B cell (primary cell): Measurements from ENCODE around the gene TPMT. TPM values are rescaled to one million over a fixed set of nuclear protein-coding genes. Genes with fewer than 3 reads are reported as not detected.
"Not testable (repeated sequence)": the region's sequence is repeated elsewhere in the genome, so short reads cannot be mapped to it uniquely, and the experiment has no call there.

ENCODE experiments used
- ATAC-seq: fragments of 200-7000 bp; cut with Tn5 transposase; one replicate; pipeline ENCODE4 v1.10.0; 2021; ENCODE audit warnings: low read depth, mild to moderate bottlenecking, moderate number of reproducible peaks, moderate library complexity
- CTCF ChIA-PET: fragments of 350-600 bp; sonication (Branson Sonifier 250); formaldehyde crosslinking; loops from one replicate; lab custom pipeline; 2021; ENCODE audit warnings: antibody characterized with exemption, inconsistent platforms; lab: Charles Lee
- POLR2A ChIA-PET: fragments of 350-600 bp; sonication (Branson Sonifier 250); formaldehyde crosslinking; loops from one replicate; lab custom pipeline; 2021; ENCODE audit warnings: antibody characterized with exemption; lab: Charles Lee
- DNase-seq: peaks from one replicate; pipeline ENCODE4 v3.0.0; 2013
- H2AFZ ChIP-seq: 2 replicates; pipeline ENCODE4 v1.6.1; 2012; ENCODE audit warnings: mild to moderate bottlenecking, low read depth, low read length; ENCODE audit not compliant: insufficient read depth, poor library complexity, severe bottlenecking
- H3K27ac ChIP-seq, 2 donors: 1 replicate in 1 of 2; 2 replicates in 1 of 2; pipeline ENCODE4 v1.5.1; 2012 to 2013; ENCODE audit warnings: low read length in 2 of 2, mild to moderate bottlenecking in 2 of 2, moderate library complexity in 1 of 2
- H3K27me3 ChIP-seq, 4 experiments: fragments of 200-600 bp in 1 of 4; sonication (generic) in 1 of 4; replicated peaks in 1 of 4; 1 replicate in 2 of 4; 2 replicates in 2 of 4; pipeline versions ENCODE4 v1.6.1 to v1.7.0; 2013 to 2016; ENCODE audit warnings: low read length in 3 of 4, mild to moderate bottlenecking in 2 of 4, mixed read lengths in 1 of 4, moderate library complexity in 1 of 4; ENCODE audit not compliant: insufficient read depth in 4 of 4, control insufficient read depth in 3 of 4; ENCODE audit errors: control extremely low read depth in 1 of 4
- H3K36me3 ChIP-seq, 2 experiments: replicated peaks in 1 of 2; 1 replicate in 1 of 2; 2 replicates in 1 of 2; pipeline versions ENCODE4 v1.6.1 to v1.7.1; 2013; ENCODE audit warnings: low read length in 1 of 2; ENCODE audit not compliant: insufficient read depth in 2 of 2, control insufficient read depth in 1 of 2; ENCODE audit errors: control extremely low read depth in 1 of 2, extremely low read depth in 1 of 2
- H3K4me1 ChIP-seq, 2 donors: fragments of 200-600 bp in 1 of 2; sonication (generic) in 1 of 2; 1 replicate in 1 of 2; 2 replicates in 1 of 2; pipeline versions ENCODE4 v1.5.1 to v1.6.1; 2013 to 2017; ENCODE audit warnings: low read length in 2 of 2; ENCODE audit not compliant: control insufficient read depth in 2 of 2, insufficient read depth in 2 of 2
- H3K4me2 ChIP-seq: replicated peaks from 2 replicates; pipeline ENCODE3; 2012; ENCODE audit warnings: mild to moderate bottlenecking, low read depth, low read length; ENCODE audit not compliant: poor library complexity, severe bottlenecking
- H3K4me3 ChIP-seq, 5 experiments: fragments of 200-600 bp in 1 of 5; sonication (generic) in 1 of 5; 1 replicate in 3 of 5; 2 replicates in 2 of 5; pipeline versions ENCODE4 v1.5.1 to v1.7.0; 2011 to 2016; ENCODE audit warnings: low read length in 4 of 5, mild to moderate bottlenecking in 4 of 5, low read depth in 2 of 5, control low read depth in 1 of 5, moderate library complexity in 1 of 5; ENCODE audit not compliant: insufficient read depth in 1 of 5; ENCODE audit errors: control extremely low read depth in 1 of 5, extremely low read depth in 1 of 5
- H3K79me2 ChIP-seq: fragments of 200-600 bp; sonication (generic); one replicate; pipeline ENCODE4 v1.6.0; 2016; ENCODE audit warnings: low read length; ENCODE audit not compliant: control insufficient read depth, insufficient read depth
- H3K9ac ChIP-seq: fragments of 200-600 bp; sonication (generic); 2 replicates; pipeline ENCODE4 v1.6.1; 2017; ENCODE audit warnings: mild to moderate bottlenecking, low read length, moderate library complexity
- H3K9me3 ChIP-seq, 3 donors: one replicate each; pipeline versions ENCODE4 v1.6.1 to v1.7.1; 2013; ENCODE audit warnings: low read length in 2 of 3; ENCODE audit not compliant: control insufficient read depth in 2 of 3, insufficient read depth in 1 of 3; ENCODE audit errors: control extremely low read depth in 1 of 3
- H4K20me1 ChIP-seq: 2 replicates; pipeline ENCODE4 v1.6.0; 2012; ENCODE audit warnings: mild to moderate bottlenecking, low read length; ENCODE audit not compliant: insufficient read depth, control insufficient read depth, poor library complexity, severe bottlenecking
- H3K27ac Mint-ChIP-seq: one replicate; pipeline ENCODE4 v1.8.0; 2021; ENCODE audit warnings: mixed read lengths
- H3K27me3 Mint-ChIP-seq: one replicate; pipeline ENCODE4 v1.8.0; 2021; ENCODE audit warnings: mixed read lengths
- H3K4me1 Mint-ChIP-seq: one replicate; pipeline ENCODE4 v1.8.0; 2021; ENCODE audit warnings: mixed read lengths
- H3K4me3 Mint-ChIP-seq: one replicate; pipeline ENCODE4 v1.8.0; 2021; ENCODE audit warnings: mixed read lengths
- H3K9me3 Mint-ChIP-seq: one replicate; pipeline ENCODE4 v1.8.0; 2022; ENCODE audit warnings: mixed read lengths; ENCODE audit not compliant: insufficient read depth
- CTCF ChIP-seq: fragments of 200-600 bp; IDR thresholded peaks from one replicate; pipeline ENCODE4 v1.8.0; 2022; ENCODE audit warnings: antibody characterized with exemption, mild to moderate bottlenecking
- EZH2 ChIP-seq: IDR thresholded peaks from 2 replicates; pipeline ENCODE4 v1.6.1; 2012; ENCODE audit warnings: borderline replicate concordance, low read depth, mild to moderate bottlenecking, moderate library complexity, low read length; ENCODE audit not compliant: insufficient read depth, poor library complexity, severe bottlenecking
- WGBS: methylation state at CpG from one replicate; pipeline ENCODE4 v1.1.5; 2013; ENCODE audit warnings: missing lambda C conversion rate; ENCODE audit not compliant: insufficient coverage; 5-methylcytosine and 5-hydroxymethylcytosine counted together
- intact Hi-C: fragments of 100-400 bp; cut with micrococcal nuclease; formaldehyde crosslinking; loops from one replicate; pipeline ENCODE4 v1.10.0; 2022
- polyA plus RNA-seq: library from polyadenylated mRNA; depleted of rRNA; stranded (reverse); fragments of >200 nt; gene quantifications from 2 replicates; pipeline ENCODE4 v1.2.3, GENCODE V29; 2012
- total RNA-seq, 2 donors: library from RNA; stranded (reverse); fragments of 120-200 nt in 1 of 2; gene quantifications; 1 replicate in 1 of 2; 2 replicates in 1 of 2; pipeline versions ENCODE4 v1.2.3 to v1.2.4, GENCODE V29; 2013 to 2022

The TPMT gene
- total and polyA plus RNA-seq, 2 donors (not counting 1 experiment from before 2014, with no cell fraction given): 1.9 to 2.5 TPM

GRCh38 chr6:18177286-18177965 lies 22.5 kb upstream of the TPMT start:
- CTCF ChIA-PET: no interaction called here
- no peak for DNase-seq
- Histone ChIP-seq H3K79me2 (peaks cover 22% of the 10 kb centered on the region), H3K36me3 (peaks cover 4 to 11% of the 10 kb centered on the region in 2 experiments), H4K20me1 (no peaks in the 10 kb centered on the region), H3K4me2 (no peak overlapping the region), H3K4me1 (peaks cover 13 to 16% of the 10 kb centered on the region in 2 donors), H3K27me3 (no peaks in the 10 kb centered on the region), H2AFZ (no peak overlapping the region), H3K27ac (no peak overlapping the region), H3K9me3 (no peaks in the 10 kb centered on the region), H3K9ac (no peak overlapping the region), H3K4me3 (no peak overlapping the region)
- no peak for ATAC-seq
- WGBS: no CpG with 5 or more reads among the region's 4 CpGs
- H3K4me3 Mint-ChIP-seq: no peak overlapping the region
- peaks cover 37% of the 10 kb centered on the region for H3K4me1 Mint-ChIP-seq
- no peaks in the 10 kb centered on the region for H3K27me3 Mint-ChIP-seq
- intact Hi-C loops: no loop called here
- no peak overlapping the region for H3K27ac Mint-ChIP-seq
- TF ChIP-seq CTCF (no peak), EZH2 (no peak)
- POLR2A ChIA-PET: no interaction called here
- peaks cover 2% of the 10 kb centered on the region for H3K9me3 Mint-ChIP-seq

- H3K9me3 Mint-ChIP-seq, H3K27ac ChIP-seq, CTCF ChIA-PET, H3K9ac ChIP-seq, ATAC-seq, intact Hi-C loops, POLR2A ChIA-PET, H3K9me3 ChIP-seq, H3K27me3 Mint-ChIP-seq, H3K27ac Mint-ChIP-seq, DNase-seq, H2AFZ ChIP-seq, H3K27me3 ChIP-seq, H3K4me3 ChIP-seq, H4K20me1 ChIP-seq, H3K4me2 ChIP-seq, H3K4me3 Mint-ChIP-seq: not testable (repeated sequence)
- peaks cover 9 to 23% of the 10 kb centered on the region in 2 experiments for H3K36me3 ChIP-seq
- peaks cover 19% of the 10 kb centered on the region for H3K79me2 ChIP-seq
- peaks cover 37% of the 10 kb centered on the region for H3K4me1 Mint-ChIP-seq
- 69% methylated on average over 2 of the region's 4 CpGs for WGBS
- peaks cover 13 to 16% of the 10 kb centered on the region in 2 donors for H3K4me1 ChIP-seq
Observed at GRCh38 chr6:18176198-18176597, 21.3 kb upstream of the TPMT start.
